BE2C (cell line): ENCODE measurements around the gene PRPH2.
"Not testable (repeated sequence)": the region's sequence is repeated elsewhere in the genome, so short reads cannot be mapped to it uniquely, and the experiment has no call there.

ENCODE experiments used
- DNase-seq: peaks from one replicate; pipeline ENCODE4 v3.0.0-alpha.2; 2020
- H3K27me3 ChIP-seq: fragments of 250-450 bp; sonication (Bioruptor Pico); 2 replicates; pipeline ENCODE4 v1.5.1; 2020; ENCODE audit warnings: mild to moderate bottlenecking
- H3K36me3 ChIP-seq: fragments of 250-450 bp; sonication (Bioruptor Pico); 2 replicates; pipeline ENCODE4 v1.5.1; 2020; ENCODE audit warnings: mild to moderate bottlenecking
- H3K4me1 ChIP-seq: fragments of 250-450 bp; sonication (Bioruptor Pico); 2 replicates; pipeline ENCODE4 v1.5.1; 2020
- H3K4me3 ChIP-seq: 2 replicates; pipeline ENCODE4 v1.5.1; 2011; ENCODE audit warnings: low read depth, low read length
- H3K9me3 ChIP-seq: fragments of 250-450 bp; sonication (Bioruptor Pico); 2 replicates; pipeline ENCODE4 v1.5.1; 2020
- CTCF ChIP-seq: IDR thresholded peaks from 2 replicates; pipeline ENCODE4 v1.5.1; 2012; ENCODE audit warnings: mild to moderate bottlenecking, low read depth, low read length

Gene PRPH2

GRCh38 chr6:42710316-42710715 is 12.1 kb downstream of the PRPH2 start:
- Histone ChIP-seq H3K36me3 (no peaks in the 10 kb centered on the region), H3K27me3 (no peaks in the 10 kb centered on the region), H3K4me1 (no peaks in the 10 kb centered on the region), H3K4me3 (no peak overlapping the region), H3K9me3 (no peaks in the 10 kb centered on the region)
- DNase-seq: no peak
- TF ChIP-seq CTCF: no peak

- no peaks in the 10 kb centered on the region for H3K27me3 ChIP-seq
- DNase-seq: no peak
- H3K4me1 ChIP-seq: no peaks in the 10 kb centered on the region
- H3K4me3 ChIP-seq: no peak overlapping the region
- H3K9me3 ChIP-seq: no peaks in the 10 kb centered on the region
- H3K36me3 ChIP-seq: no peaks in the 10 kb centered on the region
- TF ChIP-seq CTCF: no peak
Measured at GRCh38 chr6:42709871-42710270, 12.5 kb downstream of the PRPH2 start.

GRCh38 chr6:42708096-42708495 is 14.3 kb downstream of the PRPH2 start:
- no peak overlapping the region for H3K4me3 ChIP-seq
- no peak for TF ChIP-seq CTCF
- no peaks in the 10 kb centered on the region for H3K27me3 ChIP-seq
- no peaks in the 10 kb centered on the region for H3K4me1 ChIP-seq
- no peaks in the 10 kb centered on the region for H3K9me3 ChIP-seq
- H3K36me3 ChIP-seq: no peaks in the 10 kb centered on the region
- no peak for DNase-seq

GRCh38 chr6:42707595-42707994 is 14.8 kb downstream of the PRPH2 start:
- Histone ChIP-seq H3K4me1 (no peaks in the 10 kb centered on the region), H3K36me3 (no peaks in the 10 kb centered on the region), H3K4me3 (no peak overlapping the region), H3K27me3 (no peaks in the 10 kb centered on the region), H3K9me3 (no peaks in the 10 kb centered on the region)
- TF ChIP-seq CTCF: no peak
- DNase-seq: no peak

GRCh38 chr6:42704937-42705374 is 17.4 kb downstream of the PRPH2 start:
- H3K4me3 ChIP-seq: no peak overlapping the region
- TF ChIP-seq CTCF: no peak
- no peaks in the 10 kb centered on the region for H3K27me3 ChIP-seq
- DNase-seq: no peak
- H3K4me1 ChIP-seq: no peaks in the 10 kb centered on the region
- no peaks in the 10 kb centered on the region for H3K9me3 ChIP-seq
- H3K36me3 ChIP-seq: no peaks in the 10 kb centered on the region

- Histone ChIP-seq H3K4me3 (no peak overlapping the region), H3K27me3 (no peaks in the 10 kb centered on the region), H3K4me1 (no peaks in the 10 kb centered on the region), H3K36me3 (no peaks in the 10 kb centered on the region), H3K9me3 (no peaks in the 10 kb centered on the region)
- no peak for DNase-seq
- no peak for TF ChIP-seq CTCF
Measured at GRCh38 chr6:42704251-42704936, 18.0 kb downstream of the PRPH2 start.

GRCh38 chr6:42702786-42703185 is 19.6 kb downstream of the PRPH2 start:
- H3K36me3 ChIP-seq, H3K9me3 ChIP-seq, DNase-seq, H3K4me1 ChIP-seq, H3K4me3 ChIP-seq, H3K27me3 ChIP-seq: not testable (repeated sequence)
